Measurements from ENCODE around the gene GLT8D1. TPM values are rescaled to one million over a fixed set of nuclear protein-coding genes. Genes with fewer than 3 reads are reported as not detected.

Gene GLT8D1
- total RNA-seq, 1 donor from 2014 or later = 38.7 TPM

- Mint-ChIP-seq H3K27ac (peak overlapping the region; percentile 60), H3K27me3 (no peaks in the 10 kb centered on the region), H3K4me3 (no peak overlapping the region), H3K4me1 (peaks cover 10% of the 10 kb centered on the region), H3K36me3 (ENCODE audit: low read depth) (peaks cover 49% of the 10 kb centered on the region), H3K9me3 (no peaks in the 10 kb centered on the region)
- no peak for DNase-seq
- intact Hi-C loops (cut with micrococcal nuclease) = no loop called here
These were observed 8.0 kb downstream of the GLT8D1 start for GRCh38 chr3:52697632-52697965.

- Mint-ChIP-seq H3K4me1 (peaks cover 10% of the 10 kb centered on the region), H3K27me3 (no peaks in the 10 kb centered on the region), H3K36me3 (ENCODE audit: low read depth) (peaks cover 51% of the 10 kb centered on the region), H3K4me3 (no peak overlapping the region), H3K27ac (peak overlapping the region; percentile 60), H3K9me3 (no peaks in the 10 kb centered on the region)
- intact Hi-C loops (cut with micrococcal nuclease) = no loop called here
- DNase-seq = no peak
These were observed 8.6 kb downstream of the GLT8D1 start for GRCh38 chr3:52696830-52697631.

- Mint-ChIP-seq H3K27ac (no peak overlapping the region), H3K27me3 (no peaks in the 10 kb centered on the region), H3K4me3 (no peak overlapping the region), H3K36me3 (ENCODE audit: low read depth) (peaks cover 60% of the 10 kb centered on the region), H3K4me1 (peaks cover 10% of the 10 kb centered on the region), H3K9me3 (no peaks in the 10 kb centered on the region)
- DNase-seq = no peak
- intact Hi-C loops (cut with micrococcal nuclease) = no loop called here
These were observed 9.6 kb downstream of the GLT8D1 start for GRCh38 chr3:52695798-52696671.

GRCh38 chr3:52694528-52695189 lies 10.9 kb downstream of the GLT8D1 start:
- no peaks in the 10 kb centered on the region for H3K27me3 Mint-ChIP-seq
- H3K36me3 Mint-ChIP-seq (ENCODE audit: low read depth) = peaks cover 73% of the 10 kb centered on the region
- DNase-seq = no peak
- H3K27ac Mint-ChIP-seq = no peak overlapping the region
- H3K4me3 Mint-ChIP-seq = no peak overlapping the region
- peaks cover 17% of the 10 kb centered on the region for H3K4me1 Mint-ChIP-seq
- H3K9me3 Mint-ChIP-seq = no peaks in the 10 kb centered on the region
- intact Hi-C loops (cut with micrococcal nuclease) = no loop called here

DNA sequence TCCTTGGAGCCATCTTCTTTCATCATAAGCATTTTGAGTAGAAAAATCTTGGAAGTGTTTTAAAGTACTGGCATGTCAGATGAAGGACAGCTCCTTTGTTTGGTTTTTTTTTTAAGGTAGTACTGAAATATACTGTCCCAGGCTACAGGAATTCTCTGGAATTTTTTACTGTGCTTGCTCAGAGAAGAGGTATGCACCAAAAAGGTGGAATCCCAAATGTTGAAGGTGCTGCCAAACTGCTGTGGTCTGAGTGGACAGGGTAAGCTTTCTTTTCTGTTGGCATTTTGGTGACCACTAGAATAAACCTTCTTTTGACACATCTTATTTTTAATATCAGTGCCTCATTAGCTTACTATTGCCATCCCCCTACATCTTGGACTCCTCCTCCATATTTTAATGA lies 12.5 kb downstream of the GLT8D1 start:
- Mint-ChIP-seq H3K9me3 (no peaks in the 10 kb centered on the region), H3K4me3 (no peak overlapping the region), H3K27ac (peak overlapping the region; percentile 68), H3K27me3 (no peaks in the 10 kb centered on the region), H3K4me1 (peaks cover 30% of the 10 kb centered on the region), H3K36me3 (ENCODE audit: low read depth) (peaks cover 85% of the 10 kb centered on the region)
- no peak for DNase-seq
- intact Hi-C loops (cut with micrococcal nuclease) = no loop called here

DNA sequence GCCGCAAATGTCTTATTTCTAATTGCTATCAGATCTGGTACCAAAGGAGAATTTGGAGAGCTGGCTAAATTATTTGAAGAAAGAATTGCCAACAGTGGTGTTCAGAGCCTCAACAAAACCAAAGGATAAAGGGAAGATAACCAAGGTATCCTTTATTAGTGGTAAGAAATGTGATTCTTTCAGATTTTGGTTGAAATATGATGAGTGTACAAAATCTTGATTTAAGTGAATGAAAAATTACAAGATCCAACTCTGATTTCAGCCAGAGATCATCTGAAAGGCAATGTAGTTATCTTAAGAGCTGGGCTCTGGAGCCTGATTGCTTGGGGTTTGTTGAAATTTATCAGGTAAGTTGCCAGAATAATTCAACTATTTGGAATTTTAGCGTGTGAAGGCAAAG lies 15.0 kb downstream of the GLT8D1 start:
- Mint-ChIP-seq H3K4me1 (peaks cover 36% of the 10 kb centered on the region), H3K4me3 (peak overlapping the region; percentile 55), H3K27ac (peak overlapping the region; percentile 49), H3K27me3 (peaks cover 1% of the 10 kb centered on the region), H3K9me3 (no peaks in the 10 kb centered on the region), H3K36me3 (ENCODE audit: low read depth) (peaks cover 94% of the 10 kb centered on the region)
- DNase-seq = no peak
- intact Hi-C loops (cut with micrococcal nuclease) = no loop called here

DNA sequence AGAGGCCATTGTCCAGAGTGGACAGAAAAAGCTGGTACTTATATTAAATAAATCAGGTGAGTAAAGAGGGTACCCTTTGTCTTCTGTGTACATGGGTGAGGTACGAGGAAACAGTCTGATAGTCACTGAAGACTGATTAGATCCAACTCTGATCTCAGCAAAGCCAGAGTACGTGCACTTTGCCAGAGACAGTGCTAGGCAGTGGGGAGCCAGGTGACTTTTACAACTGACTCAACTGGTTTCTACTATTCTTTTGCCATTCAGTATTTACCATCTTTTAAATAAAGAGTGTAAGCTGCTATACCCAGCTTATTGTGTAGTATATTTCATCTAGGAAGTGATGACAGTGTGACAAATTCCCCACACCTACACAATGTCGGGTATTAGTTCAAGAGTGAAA lies 16.4 kb downstream of the GLT8D1 start:
- Mint-ChIP-seq H3K9me3 (no peaks in the 10 kb centered on the region), H3K27me3 (peaks cover 1% of the 10 kb centered on the region), H3K4me3 (peak overlapping the region; percentile 46), H3K36me3 (ENCODE audit: low read depth) (peaks cover 83% of the 10 kb centered on the region), H3K4me1 (peaks cover 41% of the 10 kb centered on the region), H3K27ac (peak overlapping the region; percentile 74)
- no peak for DNase-seq
- intact Hi-C loops (cut with micrococcal nuclease) = loop anchor here (5.0 to 10.0 kb wide), 3 partner anchors 83 to 414 kb away; partner anchors contain the start of genes NEK4, NISCH, TNNC1 and WDR82

DNA sequence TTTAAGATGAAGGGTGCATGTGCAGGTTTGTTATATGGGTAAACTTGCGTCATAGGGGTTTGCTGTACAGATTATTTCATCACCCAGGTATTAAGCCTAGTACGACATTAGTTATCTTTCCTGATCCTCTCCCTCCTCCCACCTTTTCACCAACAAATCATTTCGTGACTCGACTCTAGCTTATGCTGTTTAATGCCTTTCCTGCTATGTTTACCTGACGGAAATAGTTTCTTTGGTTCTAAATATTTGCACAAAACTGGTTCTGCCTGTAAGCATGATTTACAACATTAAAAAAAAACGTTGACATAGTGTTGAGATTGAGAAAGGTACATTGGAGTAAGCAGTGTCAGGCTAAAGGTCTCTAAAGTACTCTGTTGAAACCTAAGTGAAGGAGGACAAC lies 17.3 kb downstream of the GLT8D1 start:
- H3K4me3 Mint-ChIP-seq = peak overlapping the region; percentile 46
- DNase-seq = no peak
- peaks cover 1% of the 10 kb centered on the region for H3K27me3 Mint-ChIP-seq
- H3K36me3 Mint-ChIP-seq (ENCODE audit: low read depth) = peaks cover 74% of the 10 kb centered on the region
- intact Hi-C loops (cut with micrococcal nuclease) = loop anchor here (5.0 to 10.0 kb wide), 3 partner anchors 84 to 413 kb away; partner anchors contain the start of genes NEK4, NISCH, TNNC1 and WDR82
- peaks cover 41% of the 10 kb centered on the region for H3K4me1 Mint-ChIP-seq
- H3K9me3 Mint-ChIP-seq = no peaks in the 10 kb centered on the region
- peak overlapping the region; percentile 50 for H3K27ac Mint-ChIP-seq

- intact Hi-C loops (cut with micrococcal nuclease) = loop anchor here (1.0 to 10.0 kb wide), 5 partner anchors 19 to 411 kb away; partner anchors contain the start of genes GLT8D1, NEK4, NISCH and TNNC1
- H3K36me3 Mint-ChIP-seq (ENCODE audit: low read depth) = peaks cover 66% of the 10 kb centered on the region
These were observed 19.6 kb downstream of the GLT8D1 start, which contains the start of the genes GNL3 and PBRM1 for GRCh38 chr3:52685709-52686691. GNL3 (plus strand) TSS chr3:52686032; CDS start chr3:52686093, 61 bp downstream. PBRM1 (minus strand) TSS chr3:52685913.

GRCh38 chr3:52685285-52685708 lies 20.3 kb downstream of the GLT8D1 start:
- intact Hi-C loops (cut with micrococcal nuclease) = loop anchor here (1.0 to 10.0 kb wide), 4 partner anchors 87 to 410 kb away; partner anchors contain the start of genes NEK4, NISCH, TNNC1 and UQCC5
- H3K27me3 Mint-ChIP-seq = peaks cover 1% of the 10 kb centered on the region
- H3K36me3 Mint-ChIP-seq (ENCODE audit: low read depth) = peaks cover 62% of the 10 kb centered on the region
- peak overlapping the region; percentile 97 for H3K27ac Mint-ChIP-seq
- DNase-seq = peak; percentile 95
- H3K4me3 Mint-ChIP-seq = peak overlapping the region; percentile 96
- H3K9me3 Mint-ChIP-seq = no peaks in the 10 kb centered on the region
- peaks cover 59% of the 10 kb centered on the region for H3K4me1 Mint-ChIP-seq

More at GRCh38 chr3:52685709-52686691, 19.6 kb downstream of the GLT8D1 start, which contains the start of the genes GNL3 and PBRM1:
- Mint-ChIP-seq H3K4me3 (peak within 1 kb of the TSS; percentile 96), H3K9me3 (no peaks in the 10 kb centered on the region), H3K27ac (peak within 1 kb of the TSS; percentile 99), H3K27me3 (peaks cover 1% of the 10 kb centered on the region), H3K4me1 (peaks cover 57% of the 10 kb centered on the region)
- DNase-seq = peak; percentile 98

GRCh38 chr3:52684184-52684583 lies 21.4 kb downstream of the GLT8D1 start:
- Mint-ChIP-seq H3K27ac (peak overlapping the region; percentile 85), H3K4me3 (peak overlapping the region; percentile 96), H3K4me1 (peaks cover 61% of the 10 kb centered on the region), H3K9me3 (no peaks in the 10 kb centered on the region), H3K27me3 (peaks cover 1% of the 10 kb centered on the region), H3K36me3 (ENCODE audit: low read depth) (peaks cover 60% of the 10 kb centered on the region)
- no peak for DNase-seq
- intact Hi-C loops (cut with micrococcal nuclease) = loop anchor here (5.0 to 10.0 kb wide), 3 partner anchors 62 to 409 kb away; partner anchors contain the start of genes NISCH, TNNC1 and WDR82

DNA sequence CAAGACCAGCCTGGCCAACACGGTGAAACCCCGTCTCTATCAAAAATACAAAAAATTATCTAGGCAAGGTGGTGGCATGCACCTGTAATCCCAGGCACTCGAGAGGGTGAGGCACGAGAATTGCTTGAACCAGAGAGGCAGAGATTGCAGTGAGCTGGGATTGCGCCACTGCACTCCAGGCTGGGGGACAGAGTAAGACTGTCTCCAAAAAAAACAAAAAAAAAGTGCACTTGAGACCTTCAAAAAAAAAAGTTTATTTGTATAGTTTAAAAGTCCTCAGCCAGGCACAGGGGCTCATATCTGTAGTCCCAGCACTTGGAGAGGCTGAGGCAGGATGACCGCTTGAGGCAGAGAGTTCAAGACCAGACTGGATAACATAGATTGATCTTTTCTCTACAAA lies 22.0 kb downstream of the GLT8D1 start:
- peak overlapping the region; percentile 85 for H3K27ac Mint-ChIP-seq
- peaks cover 58% of the 10 kb centered on the region for H3K4me1 Mint-ChIP-seq
- H3K9me3 Mint-ChIP-seq = no peaks in the 10 kb centered on the region
- peaks cover 59% of the 10 kb centered on the region for H3K36me3 Mint-ChIP-seq (ENCODE audit: low read depth)
- no peak for DNase-seq
- peak overlapping the region; percentile 96 for H3K4me3 Mint-ChIP-seq
- H3K27me3 Mint-ChIP-seq = peaks cover 1% of the 10 kb centered on the region
- intact Hi-C loops (cut with micrococcal nuclease) = loop anchor here (5.0 to 10.0 kb wide), 3 partner anchors 61 to 409 kb away; partner anchors contain the start of genes NISCH, TNNC1 and WDR82

All from activated CD4-positive, alpha-beta T cell treated with anti-CD3 and anti-CD28 coated beads, Interleukin-2, amount 10 ng/mL, durations not matched to agents 24 days and 14 days (primary cell).